SK-N-SH treated with all-trans-retinoic acid at 6 μM for 48 hours (cell line): Measurements from ENCODE around the gene PLXNA4.

Experiments
- CREB5 ChIP-seq: fragments of 250-450 bp; sonication (Bioruptor Pico); IDR thresholded peaks from 2 replicates; pipeline ENCODE4 v1.5.1; 2020; ENCODE audit warnings: low read depth, mild to moderate bottlenecking, moderate library complexity
- CSRNP3 ChIP-seq: fragments of 250-450 bp; sonication (Bioruptor Pico); IDR thresholded peaks from 2 replicates; pipeline ENCODE4 v1.5.1; 2021; ENCODE audit warnings: mild to moderate bottlenecking, moderate library complexity
- ISL1 ChIP-seq: fragments of 250-450 bp; sonication (Bioruptor Pico); IDR thresholded peaks from 2 replicates; pipeline ENCODE4 v2.1.2; 2022; ENCODE audit warnings: mild to moderate bottlenecking, moderate library complexity
- PATZ1 ChIP-seq: fragments of 250-450 bp; sonication (Bioruptor Pico); IDR thresholded peaks from 2 replicates; pipeline ENCODE4 v1.8.0; 2020; ENCODE audit warnings: mild to moderate bottlenecking, moderate library complexity, borderline replicate concordance
- POU6F1 ChIP-seq: fragments of 250-450 bp; sonication (Bioruptor Pico); IDR thresholded peaks from 2 replicates; pipeline ENCODE4 v1.8.0; 2021; ENCODE audit warnings: low read depth, mild to moderate bottlenecking, moderate library complexity, borderline replicate concordance
- RARB ChIP-seq: fragments of 250-450 bp; sonication (Bioruptor Pico); IDR thresholded peaks from 2 replicates; pipeline ENCODE4 v1.8.0; 2021; ENCODE audit warnings: mild to moderate bottlenecking, moderate library complexity
- TCF4 ChIP-seq: fragments of 250-450 bp; sonication (Bioruptor Pico); IDR thresholded peaks from 2 replicates; pipeline ENCODE4 v1.8.0; 2021; ENCODE audit warnings: mild to moderate bottlenecking, moderate library complexity, borderline replicate concordance
- ZC3H10 ChIP-seq: fragments of 250-450 bp; sonication (Bioruptor Pico); IDR thresholded peaks from 2 replicates; pipeline ENCODE4 v1.5.1; 2021; ENCODE audit warnings: mild to moderate bottlenecking, moderate library complexity
- ZFP3 ChIP-seq: fragments of 250-450 bp; sonication (Bioruptor Pico); IDR thresholded peaks from 2 replicates; pipeline ENCODE4 v1.5.0; 2020; ENCODE audit warnings: mild to moderate bottlenecking, moderate library complexity
- ZNF8 ChIP-seq: fragments of 450-650 bp; formaldehyde crosslinking; IDR thresholded peaks from 2 replicates; pipeline ENCODE4 v1.5.0; 2020; ENCODE audit warnings: mild to moderate bottlenecking, moderate library complexity

- TF ChIP-seq CREB5 (CRISPR knock-in tag) = no peak
- TF ChIP-seq ZFP3 (CRISPR knock-in tag) = no peak
- no peak for TF ChIP-seq TCF4 (CRISPR knock-in tag)
- TF ChIP-seq RARB = no peak
- TF ChIP-seq CSRNP3 (CRISPR knock-in tag) = no peak
- TF ChIP-seq ISL1 (CRISPR knock-in tag) = no peak
- no peak for TF ChIP-seq PATZ1 (CRISPR knock-in tag)
- TF ChIP-seq POU6F1 (CRISPR knock-in tag) = no peak
- no peak for TF ChIP-seq ZNF8 (CRISPR knock-in tag)
- TF ChIP-seq ZC3H10 = no peak
Measured at GRCh38 chr7:132269718-132270117, 306.6 kb downstream of the PLXNA4 start.
